ENCODE results near the gene ADAM22.
"Not testable (repeated sequence)": the region's sequence is repeated elsewhere in the genome, so short reads cannot be mapped to it uniquely, and the experiment has no call there.

Gene ADAM22

DNA sequence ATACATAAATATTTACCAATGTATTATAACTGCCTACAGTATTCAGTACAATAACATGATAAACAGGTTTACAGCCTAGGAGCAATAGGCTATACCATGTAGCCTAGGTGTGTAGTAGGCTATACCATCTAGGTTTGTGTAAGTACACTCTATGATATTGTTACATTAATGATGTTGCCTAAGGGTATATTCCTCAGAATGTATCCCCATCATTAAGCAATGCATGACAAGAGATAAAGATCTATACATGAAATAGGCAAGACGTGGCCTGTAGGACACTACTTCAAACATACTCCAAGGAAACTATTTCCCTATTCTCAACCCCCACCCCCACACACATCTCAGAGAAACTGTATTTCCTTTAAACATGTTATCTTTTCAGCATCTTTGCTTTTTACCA, 15.3 kb upstream of the ADAM22 start:
- TF ChIP-seq, protein P1, sequence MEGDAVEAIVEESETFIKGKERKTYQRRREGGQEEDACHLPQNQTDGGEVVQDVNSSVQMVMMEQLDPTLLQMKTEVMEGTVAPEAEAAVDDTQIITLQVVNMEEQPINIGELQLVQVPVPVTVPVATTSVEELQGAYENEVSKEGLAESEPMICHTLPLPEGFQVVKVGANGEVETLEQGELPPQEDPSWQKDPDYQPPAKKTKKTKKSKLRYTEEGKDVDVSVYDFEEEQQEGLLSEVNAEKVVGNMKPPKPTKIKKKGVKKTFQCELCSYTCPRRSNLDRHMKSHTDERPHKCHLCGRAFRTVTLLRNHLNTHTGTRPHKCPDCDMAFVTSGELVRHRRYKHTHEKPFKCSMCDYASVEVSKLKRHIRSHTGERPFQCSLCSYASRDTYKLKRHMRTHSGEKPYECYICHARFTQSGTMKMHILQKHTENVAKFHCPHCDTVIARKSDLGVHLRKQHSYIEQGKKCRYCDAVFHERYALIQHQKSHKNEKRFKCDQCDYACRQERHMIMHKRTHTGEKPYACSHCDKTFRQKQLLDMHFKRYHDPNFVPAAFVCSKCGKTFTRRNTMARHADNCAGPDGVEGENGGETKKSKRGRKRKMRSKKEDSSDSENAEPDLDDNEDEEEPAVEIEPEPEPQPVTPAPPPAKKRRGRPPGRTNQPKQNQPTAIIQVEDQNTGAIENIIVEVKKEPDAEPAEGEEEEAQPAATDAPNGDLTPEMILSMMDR (IDR thresholded peaks at IDR 0.05): no peak
- no peak for TF ChIP-seq ZFX (IDR thresholded peaks at IDR 0.05; ENCODE audit: borderline replicate concordance)
- no peak overlapping the region for H3K27ac ChIP-seq

DNA sequence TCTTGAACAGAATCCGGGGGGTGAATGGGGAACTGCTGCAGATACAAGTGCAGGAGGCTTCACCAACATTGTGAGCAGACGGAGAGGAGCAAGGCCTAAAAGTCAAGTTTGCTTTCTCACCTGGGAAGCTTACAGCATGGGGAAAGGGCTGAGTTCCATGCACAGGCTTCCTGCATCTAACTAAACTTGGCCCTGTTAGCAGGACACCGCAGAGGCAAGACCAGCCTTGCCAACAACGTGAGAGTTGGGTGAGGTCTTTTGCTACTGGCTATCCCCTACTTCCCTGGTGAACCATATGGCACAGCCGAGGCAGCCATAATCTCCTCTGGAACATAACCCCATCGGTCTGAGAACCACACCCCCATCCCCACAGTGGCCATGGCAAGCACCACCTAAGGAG, 14.2 kb upstream of the ADAM22 start:
- no peak for TF ChIP-seq ZFX (IDR thresholded peaks at IDR 0.05; ENCODE audit: borderline replicate concordance)
- TF ChIP-seq, protein P1 (IDR thresholded peaks at IDR 0.05): no peak
- H3K27ac ChIP-seq: no peak overlapping the region

DNA sequence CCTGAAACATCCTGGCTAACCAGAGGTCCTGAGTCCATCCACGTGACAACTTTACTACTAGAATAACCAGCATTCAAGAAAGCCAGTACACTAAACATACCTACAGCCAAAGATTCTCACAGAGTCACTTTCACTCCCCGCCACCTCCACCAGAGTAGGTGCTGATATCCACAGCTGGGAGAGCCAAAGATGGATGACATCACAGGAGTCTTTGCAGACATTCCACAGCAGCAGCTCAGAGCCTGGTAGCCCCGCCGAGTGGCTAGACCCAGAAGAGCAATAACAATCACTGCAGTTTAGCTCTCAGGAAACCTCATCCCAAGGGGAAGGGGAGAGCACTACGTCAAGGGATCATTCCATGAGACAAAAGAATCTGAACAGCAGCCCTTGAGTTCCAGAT, 13.5 kb upstream of the ADAM22 start:
- no peak overlapping the region for H3K27ac ChIP-seq
- TF ChIP-seq, protein P1 (IDR thresholded peaks at IDR 0.05): no peak
- TF ChIP-seq ZFX (IDR thresholded peaks at IDR 0.05; ENCODE audit: borderline replicate concordance): no peak

DNA sequence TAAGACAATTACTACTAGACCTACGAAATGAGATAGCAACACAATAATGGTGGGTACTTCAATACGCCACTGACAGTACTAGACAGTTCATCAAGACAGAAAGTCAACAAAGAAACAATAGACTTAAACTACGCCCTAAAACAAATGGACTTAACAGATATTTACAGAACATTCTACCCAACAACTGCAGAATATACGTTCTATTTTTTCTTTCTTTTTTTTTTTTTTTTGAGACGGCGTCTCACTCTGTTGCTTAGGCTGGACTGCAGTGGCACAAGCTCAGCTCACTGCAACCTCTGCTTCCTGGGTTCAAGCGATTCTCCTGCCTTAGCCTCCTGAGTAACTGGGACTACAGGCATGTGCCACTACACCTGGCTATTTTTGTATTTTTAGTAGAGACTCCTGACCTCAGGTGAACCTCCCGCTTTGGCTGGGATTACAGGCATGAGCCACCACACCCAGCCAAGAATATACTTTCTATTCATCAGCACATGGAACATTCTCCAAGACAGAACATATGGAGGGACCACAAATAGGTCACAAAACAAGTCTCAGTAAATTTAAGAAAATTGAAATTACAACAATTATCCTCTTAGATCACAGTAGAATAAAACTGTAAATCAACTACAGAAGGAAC, 11.2 kb upstream of the ADAM22 start:
- H3K27ac ChIP-seq: not testable (repeated sequence)

DNA sequence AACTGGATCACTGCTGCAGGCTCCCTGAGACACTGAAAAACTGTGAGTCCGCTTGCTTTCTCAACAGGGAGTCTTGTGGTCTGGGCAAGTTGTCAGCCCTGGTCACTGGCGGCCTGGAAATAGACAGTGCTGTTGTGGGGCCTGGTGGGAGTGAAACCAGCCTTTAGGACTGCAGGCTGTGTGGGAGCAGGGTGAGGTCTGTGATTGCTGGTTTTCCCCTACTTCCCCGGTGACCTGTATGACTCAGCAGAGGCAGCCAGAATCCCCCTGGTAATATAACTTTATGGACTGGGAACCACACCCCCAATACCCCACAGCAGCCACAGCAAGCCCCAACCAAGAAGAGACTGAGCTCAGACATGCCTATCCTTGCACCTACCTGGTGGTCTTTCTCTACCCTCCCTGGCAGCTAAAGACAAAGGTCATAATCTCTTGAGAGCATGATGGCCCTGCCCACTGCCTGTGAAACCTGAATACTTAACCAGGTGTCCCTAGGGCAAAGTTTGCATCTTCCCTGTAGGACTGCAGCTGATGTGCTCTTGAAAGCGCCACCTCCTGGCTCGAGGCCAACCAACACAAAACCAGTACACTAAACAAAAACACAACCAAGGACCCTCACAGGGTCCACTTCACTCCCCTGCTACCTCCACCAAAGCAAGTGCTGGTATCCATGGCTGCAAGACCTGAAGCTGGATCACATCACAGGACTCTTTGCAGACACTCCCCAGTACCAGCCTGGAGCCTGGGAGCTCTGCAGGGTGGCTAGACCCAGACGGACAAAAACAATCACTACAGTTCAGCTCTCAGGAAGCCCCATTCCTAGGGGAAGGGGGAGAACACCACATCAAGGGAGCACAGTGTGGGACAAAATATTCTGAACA, 7.2 kb upstream of the ADAM22 start:
- TF ChIP-seq, protein P1 (IDR thresholded peaks at IDR 0.05): peak; percentile 10; the same call in 1 of the 2 replicates
- TF ChIP-seq ZFX (IDR thresholded peaks at IDR 0.05; ENCODE audit: borderline replicate concordance): no peak

DNA sequence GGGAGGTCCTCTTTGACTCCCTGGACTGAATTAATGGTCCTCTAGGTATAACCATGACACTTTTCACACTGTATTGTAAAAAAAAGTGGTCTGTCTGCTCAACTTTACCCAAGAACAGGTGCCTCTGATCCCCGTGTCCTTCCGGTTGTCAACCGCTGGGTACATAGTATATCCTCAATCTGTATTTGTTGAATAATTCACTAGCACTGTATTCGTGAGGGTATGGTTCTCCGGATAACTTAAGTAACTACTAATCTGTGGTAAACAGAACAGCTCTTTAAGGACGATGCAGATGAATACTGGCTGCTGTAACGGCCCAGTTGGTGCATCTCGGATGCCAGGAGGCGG, 472 bp upstream of the ADAM22 start:
- H3K27ac ChIP-seq: peak overlapping the region; percentile 79

More for the DNA sequence above, 7.2 kb upstream of the ADAM22 start:
- H3K27ac ChIP-seq: no peak overlapping the region

DNA sequence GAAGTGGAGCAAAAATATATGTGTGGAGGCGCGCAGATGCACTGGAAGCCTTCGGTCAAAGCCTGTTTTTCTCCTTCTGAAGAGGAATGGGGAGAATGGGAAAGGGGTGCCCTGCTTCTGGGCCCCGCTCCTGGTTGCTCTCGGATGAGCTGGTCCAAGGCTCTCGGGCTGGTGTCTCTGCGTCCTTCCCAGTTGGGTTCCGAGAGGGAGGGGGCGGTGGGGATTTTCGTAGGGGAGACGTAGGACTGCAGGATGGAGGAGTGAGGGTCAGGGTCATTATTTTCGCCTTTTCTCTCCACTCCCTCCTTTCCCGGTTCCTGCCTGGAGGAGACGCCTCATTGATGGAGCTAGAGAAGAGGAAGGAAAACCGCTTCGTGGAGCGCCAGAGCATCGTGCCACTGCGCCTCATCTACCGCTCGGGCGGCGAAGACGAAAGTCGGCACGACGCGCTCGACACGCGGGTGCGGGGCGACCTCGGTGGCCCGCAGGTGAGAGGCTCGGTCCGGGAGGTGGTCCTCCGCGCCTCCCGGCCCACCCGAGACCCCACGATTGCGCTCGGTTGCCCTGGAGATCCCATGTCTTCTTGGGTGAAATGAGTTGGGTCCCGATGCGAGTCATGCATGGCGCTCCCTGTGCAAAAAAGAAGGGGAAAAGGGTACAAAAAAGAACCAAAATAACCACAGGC, 790 bp downstream of the ADAM22 start:
- TF ChIP-seq ZFX (IDR thresholded peaks at IDR 0.05; ENCODE audit: borderline replicate concordance): no peak
- TF ChIP-seq, protein P1 (IDR thresholded peaks at IDR 0.05): no peak
- peak overlapping the region; percentile 79 for H3K27ac ChIP-seq

More for the DNA sequence above, 472 bp upstream of the ADAM22 start:
- TF ChIP-seq, protein P1 (IDR thresholded peaks at IDR 0.05): no peak
- TF ChIP-seq ZFX (IDR thresholded peaks at IDR 0.05; ENCODE audit: borderline replicate concordance): no peak

Data from 22Rv1 (cell line).